C4-2B (cell line): ENCODE data around the gene NHSL2.

Source experiments
- H3K27ac ChIP-seq: fragments of 450-650 bp; 2 replicates; pipeline ENCODE4 v1.5.1; 2017
- ZFX ChIP-seq: fragments of 450-650 bp; IDR thresholded peaks from 2 replicates; pipeline ENCODE4 v1.6.1; 2017
- TF ChIP-seq, protein P1 (sequence below): fragments of 450-650 bp; conservative IDR thresholded peaks from 2 replicates; pipeline ENCODE4 v1.5.1; 2017; ENCODE audit warnings: mild to moderate bottlenecking

Gene NHSL2

GRCh38 chrX:72027024-72027913 lies 116.6 kb downstream of the NHSL2 start:
- TF ChIP-seq, protein P1, sequence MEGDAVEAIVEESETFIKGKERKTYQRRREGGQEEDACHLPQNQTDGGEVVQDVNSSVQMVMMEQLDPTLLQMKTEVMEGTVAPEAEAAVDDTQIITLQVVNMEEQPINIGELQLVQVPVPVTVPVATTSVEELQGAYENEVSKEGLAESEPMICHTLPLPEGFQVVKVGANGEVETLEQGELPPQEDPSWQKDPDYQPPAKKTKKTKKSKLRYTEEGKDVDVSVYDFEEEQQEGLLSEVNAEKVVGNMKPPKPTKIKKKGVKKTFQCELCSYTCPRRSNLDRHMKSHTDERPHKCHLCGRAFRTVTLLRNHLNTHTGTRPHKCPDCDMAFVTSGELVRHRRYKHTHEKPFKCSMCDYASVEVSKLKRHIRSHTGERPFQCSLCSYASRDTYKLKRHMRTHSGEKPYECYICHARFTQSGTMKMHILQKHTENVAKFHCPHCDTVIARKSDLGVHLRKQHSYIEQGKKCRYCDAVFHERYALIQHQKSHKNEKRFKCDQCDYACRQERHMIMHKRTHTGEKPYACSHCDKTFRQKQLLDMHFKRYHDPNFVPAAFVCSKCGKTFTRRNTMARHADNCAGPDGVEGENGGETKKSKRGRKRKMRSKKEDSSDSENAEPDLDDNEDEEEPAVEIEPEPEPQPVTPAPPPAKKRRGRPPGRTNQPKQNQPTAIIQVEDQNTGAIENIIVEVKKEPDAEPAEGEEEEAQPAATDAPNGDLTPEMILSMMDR, result no peak
- TF ChIP-seq ZFX, result no peak
- no peak overlapping the region for H3K27ac ChIP-seq

DNA sequence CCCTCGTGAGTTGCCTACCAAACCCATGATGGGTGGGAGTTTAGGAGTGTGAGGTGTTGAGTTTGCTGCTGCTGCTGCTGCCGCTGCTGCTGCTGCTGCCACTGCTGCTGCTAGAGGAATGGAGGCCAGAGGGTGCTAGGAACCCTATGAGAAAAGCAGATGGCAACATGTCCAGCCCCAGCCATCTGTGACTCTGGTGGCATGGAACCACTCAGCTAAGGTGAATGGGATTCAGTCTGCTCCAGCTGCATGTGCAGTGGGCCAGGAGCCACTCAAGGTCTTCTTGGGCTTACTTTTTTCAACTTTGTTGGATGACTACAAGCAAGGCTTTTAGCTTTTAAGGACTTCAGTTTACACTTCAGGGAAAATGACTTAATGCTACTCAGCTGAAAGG lies 117.3 kb downstream of the NHSL2 start:
- no peak for TF ChIP-seq ZFX
- TF ChIP-seq, protein P1, result no peak
- no peak overlapping the region for H3K27ac ChIP-seq

DNA sequence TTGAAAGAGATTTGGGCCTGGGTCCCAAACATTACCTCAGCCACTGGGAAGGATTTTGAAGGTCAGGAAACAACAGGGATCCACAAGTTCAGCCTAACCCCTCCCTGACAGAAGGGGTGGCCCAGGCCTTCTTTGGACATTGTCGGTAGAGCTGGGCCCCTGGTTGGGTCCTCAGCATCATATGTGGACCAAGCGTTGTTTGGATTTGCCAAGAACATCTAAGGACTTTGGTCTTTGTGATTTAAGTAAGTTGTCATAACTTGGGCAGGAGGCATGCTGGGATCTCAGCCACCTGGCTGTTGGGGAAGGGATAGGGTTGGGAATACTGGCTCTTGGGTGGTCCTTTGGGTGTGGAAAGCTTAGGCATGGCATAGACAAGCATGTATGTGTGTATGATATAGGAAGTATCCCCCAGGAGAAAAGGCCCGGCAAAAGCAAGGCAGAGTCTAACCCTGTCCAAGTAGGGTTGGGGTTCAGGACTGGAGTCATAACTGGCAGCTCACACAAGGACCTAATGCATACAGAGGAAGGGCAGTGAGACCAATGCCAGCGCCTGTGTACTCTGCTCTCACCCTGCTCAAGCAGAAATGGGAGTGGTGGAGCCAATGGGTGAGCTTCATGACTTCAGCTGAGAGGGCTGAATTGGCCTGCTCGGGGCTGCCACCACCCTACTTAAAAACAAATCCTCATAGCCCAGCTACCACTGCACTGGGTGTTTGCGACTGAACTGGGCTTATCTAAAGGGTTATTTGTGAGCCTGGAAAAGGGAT lies 118.2 kb downstream of the NHSL2 start:
- TF ChIP-seq ZFX, result no peak
- TF ChIP-seq, protein P1, result no peak
- H3K27ac ChIP-seq, result no peak overlapping the region

GRCh38 chrX:72029483-72030411 lies 119.1 kb downstream of the NHSL2 start:
- TF ChIP-seq, protein P1, result no peak
- no peak for TF ChIP-seq ZFX
- H3K27ac ChIP-seq, result no peak overlapping the region

- no peak overlapping the region for H3K27ac ChIP-seq
- TF ChIP-seq, protein P1, result no peak
- TF ChIP-seq ZFX, result no peak
These were observed 119.8 kb downstream of the NHSL2 start for GRCh38 chrX:72030431-72030830.

GRCh38 chrX:72031118-72031517 lies 120.5 kb downstream of the NHSL2 start:
- no peak for TF ChIP-seq ZFX
- TF ChIP-seq, protein P1, result no peak
- no peak overlapping the region for H3K27ac ChIP-seq
